Measurements from ENCODE around the gene PRKAR1B. TPM values are rescaled to one million over a fixed set of nuclear protein-coding genes. Genes with fewer than 3 reads are reported as not detected.
"Not testable (repeated sequence)": the region's sequence is repeated elsewhere in the genome, so short reads cannot be mapped to it uniquely, and the experiment has no call there.

The PRKAR1B gene
- total and polyA plus RNA-seq, 2 donors, result 12.3 to 13.7 TPM

DNA sequence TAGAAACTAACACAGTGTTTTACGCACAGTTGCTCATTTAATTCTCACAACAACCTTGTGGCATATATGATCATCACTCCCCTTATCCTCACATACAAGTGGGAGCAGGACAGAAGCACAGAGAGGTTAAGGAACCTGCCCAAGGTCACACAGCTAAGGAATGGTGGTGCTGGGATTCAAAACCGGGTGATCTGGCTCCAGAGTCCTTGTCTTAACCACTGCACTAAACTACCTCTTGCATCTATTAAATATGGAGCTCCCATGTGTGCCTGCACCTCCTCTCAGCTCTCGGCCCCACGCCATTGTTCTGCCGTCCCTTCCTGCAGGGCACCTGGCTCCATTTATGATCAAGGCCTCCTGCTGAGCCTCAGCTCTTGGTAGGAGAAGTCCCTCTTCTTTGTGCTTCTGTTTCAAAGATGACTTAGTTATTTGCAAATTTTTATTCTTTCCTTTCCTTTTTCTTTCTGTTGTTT, 107.7 kb downstream of the PRKAR1B start:
- H3K36me3 ChIP-seq (ENCODE audit: insufficient read depth), result no peaks in the 10 kb centered on the region
- no peaks in the 10 kb centered on the region for H3K4me1 ChIP-seq (ENCODE audit: insufficient read depth)
- no peak overlapping the region for H3K27ac ChIP-seq (ENCODE audit: low read depth)
- H3K4me3 ChIP-seq (ENCODE audit: low read depth, low read length), result no peak overlapping the region
- 97% methylated on average over 5 of the region's 5 CpGs for WGBS
- no peak for DNase-seq (ENCODE audit: extremely low spot score)

DNA sequence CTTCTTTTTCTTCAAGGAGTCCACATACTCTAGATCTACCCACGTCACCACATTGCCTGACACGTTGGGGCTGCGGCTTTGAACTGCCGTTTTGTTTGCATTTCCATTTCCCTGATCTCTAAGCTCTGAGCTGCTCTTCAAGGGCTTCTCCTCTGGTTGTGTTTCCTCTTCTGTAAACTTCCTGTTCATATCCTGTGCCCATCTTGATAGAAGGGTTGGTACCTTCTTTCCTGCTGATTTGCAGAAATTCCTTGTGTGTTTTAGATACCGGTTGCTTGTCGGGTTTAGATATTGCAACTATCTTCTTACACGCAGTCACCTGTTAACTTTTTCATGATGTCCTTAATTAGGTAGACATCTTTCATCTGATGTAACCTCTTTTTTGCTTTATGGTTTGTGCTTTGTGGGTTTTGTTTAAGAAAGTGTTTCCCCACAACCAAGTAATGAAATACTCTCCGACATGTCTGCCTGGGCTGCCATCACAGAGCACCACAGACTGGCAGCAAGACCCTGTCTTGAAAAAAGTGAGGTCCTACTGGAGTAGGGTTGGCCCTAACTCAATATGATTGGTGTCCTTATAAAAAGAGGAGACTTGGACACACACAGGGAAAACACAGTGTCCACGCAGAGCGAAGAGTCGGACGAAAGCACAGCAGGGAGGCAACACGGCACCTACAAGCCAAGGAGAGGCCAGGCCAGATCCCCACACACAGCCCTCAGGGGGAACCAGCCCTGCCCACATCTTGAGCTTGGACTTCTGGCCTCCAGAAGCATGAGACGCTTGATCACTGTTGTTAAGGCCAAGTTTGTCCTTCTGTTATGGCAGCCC, 108.3 kb downstream of the PRKAR1B start:
- Histone ChIP-seq H3K4me1 (ENCODE audit: insufficient read depth) (no peaks in the 10 kb centered on the region), H3K27ac (ENCODE audit: low read depth) (no peak overlapping the region), H3K36me3 (ENCODE audit: insufficient read depth) (no peaks in the 10 kb centered on the region), H3K4me3 (ENCODE audit: low read depth, low read length) (no peak overlapping the region)
- no peak for DNase-seq (ENCODE audit: extremely low spot score)
- WGBS, result 76% methylated on average over 14 of the region's 14 CpGs

DNA sequence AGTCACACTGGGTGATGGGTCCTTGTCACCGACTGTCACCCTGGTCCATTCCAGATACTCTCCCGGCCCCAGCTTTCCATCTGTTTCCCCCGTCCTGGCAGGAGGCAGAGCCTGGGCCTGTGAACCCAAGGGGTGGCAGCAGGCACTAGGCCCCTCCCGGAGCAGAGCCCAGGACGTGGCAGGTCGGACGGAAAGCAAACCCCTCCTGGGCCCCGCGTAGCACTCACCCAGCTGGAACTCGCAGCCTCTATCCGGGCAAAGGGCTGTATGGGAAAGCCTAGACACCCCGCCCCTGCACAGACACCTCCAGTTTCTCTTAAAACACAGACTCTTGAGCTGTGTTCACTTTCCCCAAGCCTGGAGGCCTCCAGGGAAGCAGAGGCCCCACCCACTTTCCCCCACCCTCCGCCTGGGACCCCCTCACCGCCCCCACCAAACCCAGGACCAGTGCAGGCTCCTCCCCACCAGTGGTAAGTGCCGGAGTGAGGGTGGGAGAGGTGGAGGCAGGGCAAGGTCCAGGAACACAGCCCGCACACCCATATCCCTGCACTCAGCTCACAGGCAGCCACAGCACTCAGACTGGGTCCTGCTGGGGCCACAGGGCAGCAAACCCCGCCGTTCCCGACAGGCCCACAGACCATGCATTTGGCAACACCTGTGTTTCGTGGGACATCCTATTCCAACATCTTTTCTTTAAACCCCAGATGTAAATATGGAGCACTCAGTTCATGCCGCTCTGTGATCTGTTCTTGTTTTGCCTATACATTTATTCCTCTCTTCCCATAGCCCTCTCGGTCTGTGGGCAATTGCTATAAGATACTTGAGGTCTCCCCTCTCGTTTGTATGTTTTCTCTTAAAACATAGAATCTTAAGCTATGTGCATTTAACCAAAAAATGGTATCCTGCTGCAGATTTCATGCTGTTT, 109.2 kb downstream of the PRKAR1B start:
- Histone ChIP-seq H3K36me3 (ENCODE audit: insufficient read depth) (no peaks in the 10 kb centered on the region), H3K4me1 (ENCODE audit: insufficient read depth) (no peaks in the 10 kb centered on the region), H3K4me3 (ENCODE audit: low read depth, low read length) (no peak overlapping the region), H3K27ac (ENCODE audit: low read depth) (no peak overlapping the region)
- no peak for DNase-seq (ENCODE audit: extremely low spot score)
- 81% methylated on average over 23 of the region's 23 CpGs for WGBS

DNA sequence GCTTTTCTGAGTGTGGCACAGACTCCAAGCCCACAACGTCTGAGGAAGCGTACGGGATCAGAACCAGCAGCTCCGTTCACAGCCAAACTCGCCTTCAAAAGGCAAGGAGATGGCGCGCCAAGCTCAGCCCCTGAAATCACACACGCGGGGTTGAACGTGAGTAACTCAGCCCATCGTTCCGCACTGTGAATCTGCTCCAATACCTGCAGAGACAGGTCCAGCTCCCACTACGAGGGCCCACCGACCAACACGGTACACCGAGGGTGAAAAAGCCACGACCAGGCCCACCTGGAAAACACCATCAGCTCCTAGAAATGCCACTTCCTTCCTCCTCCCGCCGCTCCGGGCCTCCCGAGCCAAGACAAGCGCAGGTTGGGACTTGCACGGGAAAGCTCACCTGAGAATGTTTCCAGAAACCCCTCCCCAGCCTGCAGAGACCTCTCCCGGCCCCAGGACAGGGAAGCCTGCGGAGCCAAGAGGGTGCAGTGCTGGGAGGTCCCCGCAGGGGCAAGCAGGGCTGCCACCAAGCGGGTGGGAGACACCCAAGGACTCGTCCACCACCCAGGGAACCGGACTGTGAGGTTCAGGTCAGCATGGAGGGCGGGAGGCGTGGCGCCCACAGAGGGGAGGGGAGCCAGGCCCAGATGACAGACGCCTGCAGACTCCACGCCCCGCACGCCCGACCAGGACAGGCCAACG, 113.5 kb downstream of the PRKAR1B start:
- Histone ChIP-seq H3K36me3 (ENCODE audit: insufficient read depth) (no peaks in the 10 kb centered on the region), H3K4me1 (ENCODE audit: insufficient read depth) (no peaks in the 10 kb centered on the region), H3K4me3 (ENCODE audit: low read depth, low read length) (no peak overlapping the region), H3K27ac (ENCODE audit: low read depth) (no peak overlapping the region)
- peak; percentile 51 for DNase-seq (ENCODE audit: extremely low spot score)
- WGBS, result 82% methylated on average over 38 of the region's 38 CpGs

DNA sequence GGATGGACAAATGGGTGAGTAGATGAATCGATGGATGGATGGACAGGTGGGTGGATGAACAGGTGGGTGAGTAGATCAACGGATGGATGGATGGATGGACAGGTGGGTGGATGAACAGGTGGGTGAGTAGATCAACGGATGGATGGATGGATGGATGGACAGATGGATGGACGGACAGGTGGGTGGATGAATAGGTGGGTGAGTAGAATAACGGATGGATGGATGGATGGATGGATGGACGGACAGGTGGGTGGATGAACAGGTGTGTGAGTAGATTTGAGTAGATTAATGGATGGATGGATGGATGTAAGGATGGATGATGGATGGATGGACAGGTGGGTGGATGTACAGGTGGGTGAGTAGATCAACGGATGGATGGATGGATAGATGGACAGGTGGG, 115.2 kb downstream of the PRKAR1B start:
- DNase-seq (ENCODE audit: extremely low spot score); H3K4me3 ChIP-seq (ENCODE audit: low read depth, low read length); H3K4me1 ChIP-seq (ENCODE audit: insufficient read depth); H3K36me3 ChIP-seq (ENCODE audit: insufficient read depth); H3K27ac ChIP-seq (ENCODE audit: low read depth): not testable (repeated sequence)
- WGBS, result 98% methylated on average over 7 of the region's 7 CpGs

DNA sequence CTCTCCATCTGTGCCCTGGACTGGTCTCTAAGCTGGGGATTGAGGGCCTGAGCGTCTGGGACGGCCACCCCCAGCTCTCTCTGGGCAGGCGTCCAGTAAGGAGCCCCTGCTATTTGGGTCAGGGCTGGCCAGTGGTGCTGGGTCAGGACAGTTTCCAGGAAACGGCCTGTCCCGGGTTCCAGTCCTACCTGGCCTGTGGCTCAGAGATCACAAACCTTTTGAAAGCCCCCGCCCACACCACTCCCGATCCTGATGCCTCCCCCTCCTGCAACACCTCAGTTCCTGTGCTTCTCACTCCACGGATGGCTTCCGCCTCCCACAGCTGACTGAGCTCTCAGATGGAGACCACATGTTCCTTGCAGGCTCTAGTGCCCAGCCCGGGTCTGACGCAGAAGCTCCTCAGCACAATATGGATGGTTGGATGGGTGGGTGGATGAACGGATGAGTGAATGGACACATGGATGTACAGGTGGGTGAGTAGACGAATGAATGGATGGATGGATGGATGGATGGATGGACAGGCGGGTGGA, 115.7 kb downstream of the PRKAR1B start:
- 62% methylated on average over 14 of the region's 14 CpGs for WGBS
- H3K4me3 ChIP-seq (ENCODE audit: low read depth, low read length), result no peak overlapping the region
- H3K36me3 ChIP-seq (ENCODE audit: insufficient read depth), result no peaks in the 10 kb centered on the region
- H3K27ac ChIP-seq (ENCODE audit: low read depth), result no peak overlapping the region
- DNase-seq (ENCODE audit: extremely low spot score), result no peak
- no peaks in the 10 kb centered on the region for H3K4me1 ChIP-seq (ENCODE audit: insufficient read depth)

DNA sequence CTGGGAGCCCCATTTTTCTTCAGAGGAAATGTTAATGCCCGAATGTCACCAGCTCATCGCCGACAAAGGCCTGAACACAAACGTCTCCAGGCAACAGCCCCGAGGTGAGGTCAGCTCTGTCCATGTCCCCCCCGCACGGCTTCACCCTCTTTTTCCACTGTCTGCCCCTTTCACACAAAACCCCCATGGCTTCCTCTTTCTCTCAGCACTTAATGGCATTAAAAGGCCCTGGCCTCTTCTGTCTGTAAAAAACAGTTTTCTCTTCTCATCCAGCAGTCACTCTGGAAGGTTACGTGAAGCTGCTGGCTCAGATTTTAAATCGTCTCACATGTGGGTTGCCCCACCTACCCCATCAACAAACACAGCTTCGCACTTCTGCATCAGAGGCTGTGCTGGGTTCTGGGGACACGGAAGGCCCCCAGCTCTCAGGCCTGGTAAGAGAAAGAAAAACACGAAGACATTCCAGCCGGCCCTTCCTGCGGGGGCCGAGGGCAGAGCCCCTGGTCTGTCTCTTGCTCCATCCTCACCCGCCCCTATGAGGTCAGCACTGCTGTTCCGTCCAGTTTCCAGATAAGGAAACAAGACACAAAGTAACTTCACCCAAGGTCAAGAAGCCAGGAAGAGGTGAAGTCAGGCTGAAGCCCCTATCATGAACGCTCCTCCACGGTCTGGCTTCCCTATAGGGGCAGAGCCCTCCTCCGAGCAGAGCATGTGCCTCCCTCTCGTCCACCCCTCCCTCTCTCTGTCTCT, 116.4 kb downstream of the PRKAR1B start:
- Histone ChIP-seq H3K27ac (ENCODE audit: low read depth) (no peak overlapping the region), H3K36me3 (ENCODE audit: insufficient read depth) (no peaks in the 10 kb centered on the region), H3K4me1 (ENCODE audit: insufficient read depth) (no peaks in the 10 kb centered on the region), H3K4me3 (ENCODE audit: low read depth, low read length) (no peak overlapping the region)
- 38% methylated on average over 21 of the region's 21 CpGs for WGBS
- DNase-seq (ENCODE audit: extremely low spot score), result no peak

DNA sequence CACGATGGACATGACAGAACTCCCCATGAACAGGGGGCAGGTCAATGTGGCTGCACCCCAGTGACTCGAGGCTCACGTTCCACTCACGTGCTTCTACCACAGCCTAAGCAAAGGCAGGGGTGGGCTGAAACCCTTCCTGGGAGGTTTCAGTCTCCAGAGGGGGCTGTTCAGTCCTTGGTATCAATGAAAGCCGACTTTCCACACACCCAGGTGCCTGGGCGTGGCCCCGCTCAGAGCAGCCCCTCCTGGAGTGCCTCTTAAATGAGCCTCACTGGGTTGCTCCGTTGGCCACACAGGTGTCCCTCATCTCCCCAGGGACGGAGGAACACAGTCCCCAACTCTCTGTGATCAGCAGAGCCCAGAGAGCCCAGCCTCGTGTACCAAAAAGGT, 116.9 kb downstream of the PRKAR1B start:
- no peak for DNase-seq (ENCODE audit: extremely low spot score)
- 85% methylated on average over 10 of the region's 10 CpGs for WGBS
- no peak overlapping the region for H3K27ac ChIP-seq (ENCODE audit: low read depth)
- no peak overlapping the region for H3K4me3 ChIP-seq (ENCODE audit: low read depth, low read length)
- no peaks in the 10 kb centered on the region for H3K4me1 ChIP-seq (ENCODE audit: insufficient read depth)
- no peaks in the 10 kb centered on the region for H3K36me3 ChIP-seq (ENCODE audit: insufficient read depth)

DNA sequence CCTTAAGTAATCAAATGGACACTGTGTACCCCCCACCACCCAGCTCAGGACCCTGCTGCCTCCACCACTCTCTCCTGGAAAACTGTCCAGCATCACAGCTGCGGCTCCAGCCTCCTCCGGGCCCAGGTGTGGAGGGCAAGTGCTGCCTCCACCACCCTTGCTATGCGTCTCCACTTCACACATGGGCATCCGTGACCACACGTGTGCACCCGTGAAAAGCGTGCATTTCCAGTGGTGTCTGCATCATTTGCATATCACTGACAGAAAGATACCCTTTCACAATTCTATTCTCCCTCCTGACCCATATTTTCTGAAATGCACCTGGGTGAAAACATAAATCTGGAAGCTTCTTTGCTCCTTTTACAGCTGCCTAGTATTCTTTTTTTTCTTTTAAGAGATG, 117.7 kb downstream of the PRKAR1B start:
- no peak for DNase-seq (ENCODE audit: extremely low spot score)
- no peak overlapping the region for H3K4me3 ChIP-seq (ENCODE audit: low read depth, low read length)
- no peak overlapping the region for H3K27ac ChIP-seq (ENCODE audit: low read depth)
- WGBS, result 94% methylated on average over 7 of the region's 7 CpGs
- H3K36me3 ChIP-seq (ENCODE audit: insufficient read depth), result no peaks in the 10 kb centered on the region
- H3K4me1 ChIP-seq (ENCODE audit: insufficient read depth), result no peaks in the 10 kb centered on the region

DNA sequence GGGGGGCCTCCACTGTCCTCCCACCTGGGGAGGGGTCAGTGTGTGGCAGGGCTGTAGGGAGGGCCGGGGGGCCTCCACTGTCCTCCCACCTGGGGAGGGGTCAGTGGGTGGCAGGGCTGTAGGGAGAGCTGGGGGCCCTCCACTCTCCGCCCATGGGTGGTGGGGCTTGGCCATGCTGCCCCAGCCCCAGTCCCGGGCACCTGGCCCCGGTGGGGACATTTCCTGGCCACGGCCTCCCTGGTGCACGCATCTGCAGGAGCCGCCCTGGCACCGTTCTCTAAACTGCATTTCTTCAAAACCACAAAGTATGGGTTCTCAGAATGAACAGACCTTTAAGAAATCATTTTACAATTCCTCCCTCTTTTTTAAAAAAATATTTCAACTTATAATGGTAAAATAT, 118.1 kb downstream of the PRKAR1B start:
- Histone ChIP-seq H3K36me3 (ENCODE audit: insufficient read depth) (no peaks in the 10 kb centered on the region), H3K4me1 (ENCODE audit: insufficient read depth) (no peaks in the 10 kb centered on the region), H3K27ac (ENCODE audit: low read depth) (no peak overlapping the region), H3K4me3 (ENCODE audit: low read depth, low read length) (no peak overlapping the region)
- no peak for DNase-seq (ENCODE audit: extremely low spot score)
- WGBS, result 79% methylated on average over 8 of the region's 8 CpGs

DNA sequence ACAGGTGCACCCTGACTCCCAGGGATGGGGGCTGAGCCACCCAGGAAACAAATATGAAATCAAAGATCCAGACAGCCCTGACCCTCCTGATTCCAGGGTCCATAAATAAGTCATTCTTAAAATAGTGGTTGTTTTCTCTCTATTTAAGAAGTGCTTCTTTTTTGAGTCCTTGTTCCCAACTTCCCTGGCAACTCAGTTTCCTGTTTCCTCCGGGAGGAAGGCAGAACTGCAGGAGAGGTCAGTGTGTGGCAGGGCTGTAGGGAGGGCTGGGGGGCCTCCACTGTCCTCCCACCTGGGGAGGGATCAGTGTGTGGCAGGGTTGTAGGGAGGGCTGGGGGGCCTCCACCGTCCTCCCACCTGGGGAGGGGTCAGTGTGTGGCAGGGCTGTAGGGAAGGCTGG, 118.7 kb downstream of the PRKAR1B start:
- 59% methylated on average over 2 of the region's 2 CpGs for WGBS
- no peak for DNase-seq (ENCODE audit: extremely low spot score)
- no peak overlapping the region for H3K4me3 ChIP-seq (ENCODE audit: low read depth, low read length)
- no peaks in the 10 kb centered on the region for H3K36me3 ChIP-seq (ENCODE audit: insufficient read depth)
- H3K27ac ChIP-seq (ENCODE audit: low read depth), result no peak overlapping the region
- no peaks in the 10 kb centered on the region for H3K4me1 ChIP-seq (ENCODE audit: insufficient read depth)

DNA sequence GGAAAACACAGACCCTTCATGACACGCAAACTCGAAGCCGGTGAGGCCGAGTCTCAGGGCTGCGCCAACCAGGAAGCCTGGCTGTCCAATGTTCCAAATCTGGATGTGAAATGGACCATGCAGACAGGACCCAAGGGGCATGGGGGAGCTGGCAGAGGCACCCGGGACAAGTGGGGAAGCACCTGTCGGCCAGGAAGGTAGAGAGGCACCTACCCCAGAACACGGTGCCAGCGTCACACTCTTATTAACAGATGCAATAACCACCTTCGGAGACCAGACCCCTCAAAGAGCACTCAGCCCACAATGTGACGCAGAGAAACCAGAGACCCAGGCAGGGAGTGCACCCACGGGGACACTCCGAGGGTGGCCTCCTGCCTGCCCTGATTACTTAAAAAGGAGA, 119.1 kb downstream of the PRKAR1B start:
- DNase-seq (ENCODE audit: extremely low spot score), result no peak
- Histone ChIP-seq H3K36me3 (ENCODE audit: insufficient read depth) (no peaks in the 10 kb centered on the region), H3K27ac (ENCODE audit: low read depth) (no peak overlapping the region), H3K4me3 (ENCODE audit: low read depth, low read length) (no peak overlapping the region), H3K4me1 (ENCODE audit: insufficient read depth) (no peaks in the 10 kb centered on the region)
- WGBS, result 82% methylated on average over 13 of the region's 13 CpGs

All from urinary bladder (tissue), 4 donors.